Activated T-helper 9 cell treated with anti-CD3 and anti-CD28 coated beads, Interleukin-2, amount 50 U/mL, for 16 hours (primary cell): ENCODE results near the gene NPSR1.
"Not testable (repeated sequence)": the region's sequence is repeated elsewhere in the genome, so short reads cannot be mapped to it uniquely, and the experiment has no call there.

Experiments
- DNase-seq: peaks from one replicate; pipeline ENCODE4 v3.0.0-alpha.2; 2020; ENCODE audit warnings: low read depth

NPSR1 gene

DNA sequence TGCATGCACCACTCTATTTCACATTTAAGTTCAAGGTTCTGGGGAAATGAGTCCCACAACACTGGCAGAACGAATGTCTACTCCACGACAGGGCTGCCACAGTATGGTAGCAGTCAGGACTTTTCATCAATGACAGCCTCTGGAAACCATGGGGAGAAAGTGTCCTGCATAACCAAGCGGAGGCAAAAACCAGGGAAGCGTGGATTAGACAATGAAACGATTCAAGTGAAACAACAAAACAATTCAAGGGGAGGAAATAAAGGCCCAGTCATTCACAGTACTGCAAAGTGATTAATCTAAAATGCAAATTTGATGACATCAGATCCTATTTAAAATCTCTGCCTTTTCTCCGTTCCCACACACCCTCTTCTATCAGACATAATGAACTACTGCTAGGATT lies 211.0 kb downstream of the NPSR1 start:
- DNase-seq = no peak

DNA sequence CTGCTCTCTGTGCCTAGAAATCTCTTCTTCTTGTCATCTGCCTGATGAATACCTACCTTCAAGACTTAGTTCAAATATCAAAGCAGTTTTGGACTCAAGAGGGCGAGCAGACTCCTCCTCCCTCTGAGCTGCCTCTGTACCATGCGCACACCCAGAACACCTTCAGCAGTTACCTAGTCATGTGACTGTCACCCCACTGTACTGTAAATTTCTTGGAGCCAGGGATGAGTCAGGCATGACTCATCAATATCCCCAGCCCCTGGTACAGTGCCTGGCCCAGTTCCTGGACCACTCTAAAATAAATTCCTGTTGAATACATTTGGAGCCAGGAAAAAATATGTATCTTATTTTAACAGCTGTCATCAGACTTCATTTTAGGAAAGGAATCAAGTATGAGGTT lies 212.0 kb downstream of the NPSR1 start:
- DNase-seq = not testable (repeated sequence)

DNA sequence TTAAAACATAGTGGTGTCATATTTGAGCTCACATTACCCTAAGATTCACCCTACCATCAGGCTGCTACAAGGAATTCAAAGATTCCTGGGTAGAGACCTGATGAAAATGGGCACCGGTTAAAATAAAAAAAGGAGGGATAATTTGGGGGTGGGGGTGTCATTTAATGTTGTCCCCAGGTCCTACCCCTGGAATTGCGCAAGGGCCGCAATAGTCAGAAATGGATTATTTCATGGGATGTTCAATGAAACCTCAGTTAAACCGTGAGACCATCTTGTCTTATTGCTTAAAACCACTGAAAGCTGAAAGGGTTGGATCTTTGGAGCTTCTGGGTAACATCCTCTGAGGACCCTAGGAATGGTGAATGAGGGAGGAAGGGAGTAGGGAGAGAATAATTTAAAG lies 216.3 kb downstream of the NPSR1 start:
- DNase-seq = not testable (repeated sequence)

DNA sequence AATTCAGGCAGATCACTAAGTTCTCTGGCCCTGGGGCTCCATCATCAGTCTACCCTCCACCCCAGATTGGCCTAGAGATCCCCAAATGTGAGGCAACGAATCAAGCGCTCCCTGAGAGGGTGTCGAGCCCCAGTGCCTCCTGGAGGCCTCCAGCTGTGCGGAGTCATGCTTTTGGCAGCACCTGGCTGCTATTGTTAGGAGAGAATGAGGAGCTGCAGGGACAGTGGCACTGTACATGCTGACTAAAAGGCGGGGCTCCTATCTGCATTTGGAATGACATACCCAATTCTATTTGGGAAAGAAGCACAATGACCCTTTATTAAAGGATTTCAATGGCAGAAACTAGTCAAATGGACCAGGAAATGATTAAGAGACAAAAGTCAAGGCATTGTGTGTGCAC lies 217.5 kb downstream of the NPSR1 start:
- DNase-seq = no peak

DNA sequence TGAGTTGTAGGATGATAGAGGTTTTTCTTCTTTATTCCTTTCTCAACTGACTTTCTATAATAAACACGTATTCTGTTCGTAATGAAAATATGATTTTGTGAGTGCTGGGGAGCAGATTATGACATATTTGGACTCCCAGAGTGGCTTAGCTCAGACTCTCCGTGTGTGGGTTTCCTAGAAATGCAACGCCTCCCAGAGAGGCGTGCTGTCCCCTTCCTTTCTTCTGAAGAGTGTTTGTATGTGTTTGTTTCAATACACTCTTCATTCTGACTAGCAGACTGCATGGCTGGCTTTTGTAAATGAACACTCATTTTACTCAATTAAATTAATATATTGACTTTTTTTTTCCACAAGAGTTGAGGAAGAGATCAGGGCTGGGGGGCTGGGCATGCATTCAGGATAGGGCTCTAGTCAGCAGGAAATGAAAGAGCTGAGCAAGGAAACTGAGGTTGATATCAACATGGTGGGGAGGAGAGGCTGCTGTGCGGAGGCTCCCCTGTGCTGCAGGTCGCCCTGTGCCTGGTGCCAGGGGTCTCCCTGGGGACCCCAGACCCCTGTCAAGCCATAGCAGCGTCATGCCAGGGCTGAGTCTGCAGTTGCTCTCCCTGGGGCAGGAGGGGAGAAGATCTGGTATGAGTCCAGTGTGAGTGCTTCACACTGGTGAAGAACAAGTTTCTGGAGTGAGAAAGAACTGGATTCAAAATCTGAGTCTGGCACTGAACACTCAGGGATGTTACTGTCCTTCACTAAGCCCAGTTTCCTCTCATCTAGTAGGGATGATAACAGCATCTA lies 221.1 kb downstream of the NPSR1 start:
- DNase-seq = not testable (repeated sequence)

DNA sequence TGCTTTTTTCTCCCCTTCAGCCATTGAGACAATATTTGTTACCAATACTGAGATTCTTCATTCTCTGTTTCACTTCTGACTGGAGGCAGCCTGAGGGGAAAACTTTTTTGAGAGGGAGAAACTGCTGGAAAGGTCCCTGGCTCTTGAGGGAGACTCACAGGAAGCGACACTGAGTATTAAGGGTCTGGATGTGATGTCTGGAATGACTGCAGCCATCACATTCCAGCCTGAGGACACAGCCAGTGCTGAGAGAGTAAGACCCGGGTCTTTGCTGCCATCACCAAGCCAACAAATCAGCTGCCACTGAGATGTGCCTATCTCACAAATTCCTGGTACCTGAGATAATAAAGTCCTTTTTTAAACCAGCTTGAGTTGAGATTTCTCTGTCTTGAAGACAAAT lies 221.9 kb downstream of the NPSR1 start:
- DNase-seq = no peak

DNA sequence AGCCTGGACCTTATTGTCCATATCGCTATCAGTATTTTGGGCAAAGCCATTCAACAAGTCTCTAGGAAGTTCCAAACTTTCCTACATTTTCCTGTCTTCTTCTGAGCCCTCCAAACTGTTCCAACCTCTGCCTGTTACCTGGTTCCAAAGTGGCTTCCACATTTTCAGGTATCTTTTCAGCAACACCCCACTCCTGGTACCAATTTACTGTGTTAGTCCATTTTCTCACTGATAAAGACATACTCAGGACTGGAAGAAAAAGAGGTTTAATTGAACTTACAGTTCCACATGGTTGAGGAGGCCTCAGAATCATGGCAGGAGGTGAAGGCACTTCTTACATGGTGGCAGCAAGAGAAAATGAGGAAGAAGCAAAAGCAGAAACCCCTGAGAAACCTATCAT lies 225.8 kb downstream of the NPSR1 start:
- not testable (repeated sequence) for DNase-seq

DNA sequence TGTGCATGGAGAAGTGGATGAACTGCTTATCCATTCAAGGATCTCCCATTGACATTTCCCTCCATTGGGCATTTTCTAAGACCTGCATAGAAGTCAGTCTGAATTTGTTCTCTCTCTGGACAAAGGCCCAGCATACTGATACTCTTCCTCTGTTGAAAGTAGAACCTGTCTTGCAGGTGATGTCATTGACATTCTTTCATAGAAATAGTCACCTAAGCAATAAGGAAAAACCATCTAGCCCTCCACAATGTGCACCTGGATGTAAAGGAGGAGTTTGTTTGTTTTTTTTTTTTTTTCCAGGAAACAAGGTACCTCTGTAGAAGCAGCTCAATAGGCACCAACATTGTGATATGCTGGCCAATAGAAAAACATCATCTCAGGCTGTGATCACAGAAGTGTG lies 228.8 kb downstream of the NPSR1 start:
- DNase-seq = no peak

DNA sequence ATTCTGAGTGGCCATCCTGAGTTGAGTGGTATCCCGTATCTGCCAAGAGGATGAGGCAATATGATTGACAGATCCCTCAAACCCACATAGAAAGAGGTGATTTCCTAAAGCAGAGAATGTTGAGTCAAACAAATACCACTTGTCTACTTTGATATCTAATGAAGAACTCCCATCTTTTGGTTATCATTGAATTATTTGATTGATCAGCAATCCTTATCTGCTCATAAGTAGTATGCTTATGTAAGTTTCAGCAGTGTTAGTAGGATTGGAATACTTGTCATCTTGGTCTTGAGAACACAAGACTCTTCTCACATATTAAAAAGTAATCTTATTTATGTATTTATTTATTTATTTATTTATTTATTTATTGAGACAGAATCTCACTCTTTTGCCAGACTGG lies 231.9 kb downstream of the NPSR1 start:
- no peak for DNase-seq

DNA sequence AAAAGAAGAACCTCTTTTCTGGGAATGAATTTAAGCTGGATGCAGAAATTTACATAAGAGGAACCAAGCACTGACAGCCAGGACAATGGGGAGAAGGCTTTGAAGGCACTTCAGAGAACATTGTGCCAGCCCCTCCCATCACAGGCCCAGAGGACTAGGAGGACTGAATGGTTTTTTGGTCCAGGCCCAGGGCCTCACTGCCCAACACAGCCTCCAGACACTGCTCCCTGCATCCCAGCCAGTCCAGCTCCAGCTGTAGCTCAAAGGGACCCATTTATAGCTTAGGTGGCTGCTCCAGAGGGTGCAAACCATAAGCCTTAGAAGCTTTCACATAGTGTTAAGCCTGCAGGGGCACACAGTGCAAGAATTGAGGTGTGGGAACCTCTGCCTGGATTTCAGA lies 237.2 kb downstream of the NPSR1 start:
- no peak for DNase-seq
